Loucy (cell line): Measurements from ENCODE around the gene MACROD2.
A peak's percentile ranks its signal among the peaks of the same experiment; 100 is the strongest.

Experiments used
- H2AFZ ChIP-seq: fragments of 200-600 bp; sonication (generic); 2 replicates; pipeline ENCODE4 v1.6.0; 2016; ENCODE audit warnings: antibody characterized with exemption, mild to moderate bottlenecking, low read length, moderate library complexity
- H3F3A ChIP-seq: fragments of 200-600 bp; 2 replicates; pipeline ENCODE4 v1.6.0; 2016; ENCODE audit warnings: antibody characterized with exemption, low read depth, mild to moderate bottlenecking
- H3K27me3 ChIP-seq: fragments of 200-600 bp; sonication (generic); 2 replicates; pipeline ENCODE4 v1.6.1; 2014; ENCODE audit warnings: low read length, mild to moderate bottlenecking; ENCODE audit not compliant: insufficient read depth, poor library complexity, severe bottlenecking
- H3K36me3 ChIP-seq: fragments of 200-600 bp; sonication (generic); 2 replicates; pipeline ENCODE4 v1.6.1; 2016; ENCODE audit warnings: low read length; ENCODE audit not compliant: insufficient read depth
- H3K4me1 ChIP-seq: fragments of 200-600 bp; sonication (generic); 2 replicates; pipeline ENCODE4 v1.5.1; 2014; ENCODE audit warnings: low read length, mild to moderate bottlenecking; ENCODE audit not compliant: insufficient read depth, poor library complexity, severe bottlenecking
- H3K4me2 ChIP-seq: fragments of 200-600 bp; sonication (generic); 2 replicates; pipeline ENCODE4 v1.6.0; 2014; ENCODE audit warnings: antibody characterized with exemption, low read length, low read depth, mild to moderate bottlenecking; ENCODE audit not compliant: poor library complexity, severe bottlenecking
- H3K4me3 ChIP-seq: fragments of 200-600 bp; sonication (generic); 2 replicates; pipeline ENCODE4 v1.5.1; 2014; ENCODE audit warnings: low read length, mild to moderate bottlenecking, mixed read lengths; ENCODE audit not compliant: poor library complexity, severe bottlenecking
- H3K79me2 ChIP-seq: fragments of 200-600 bp; sonication (generic); 2 replicates; pipeline ENCODE4 v1.6.1; 2014; ENCODE audit warnings: low read length; ENCODE audit not compliant: insufficient read depth
- H3K9ac ChIP-seq: fragments of 200-600 bp; sonication (generic); 2 replicates; pipeline ENCODE4 v1.6.0; 2014; ENCODE audit warnings: mild to moderate bottlenecking, low read depth, low read length, moderate library complexity; ENCODE audit not compliant: poor library complexity, severe bottlenecking
- H3K9me2 ChIP-seq: fragments of 200-600 bp; sonication (generic); replicated peaks from 2 replicates; pipeline ENCODE4 v1.6.1; 2016; ENCODE audit warnings: low read depth, low read length, mixed read lengths
- H3K9me3 ChIP-seq: fragments of 200-600 bp; sonication (generic); 2 replicates; pipeline ENCODE4 v1.6.1; 2014; ENCODE audit warnings: mild to moderate bottlenecking, antibody characterized with exemption, low read length, low read depth; ENCODE audit not compliant: insufficient read depth
- H4K20me1 ChIP-seq: fragments of 200-600 bp; sonication (generic); 2 replicates; pipeline ENCODE4 v1.6.0; 2014; ENCODE audit warnings: antibody characterized with exemption, low read length, mild to moderate bottlenecking; ENCODE audit not compliant: insufficient read depth, poor library complexity, severe bottlenecking
- EZH2phosphoT487 ChIP-seq: fragments of 200-600 bp; IDR thresholded peaks from 2 replicates; pipeline ENCODE4 v1.6.1; 2018; ENCODE audit warnings: antibody characterized with exemption, mild to moderate bottlenecking, moderate library complexity, borderline replicate concordance
- TF ChIP-seq, protein P1 (sequence below): fragments of 200-600 bp; sonication (generic); conservative IDR thresholded peaks from 2 replicates; pipeline ENCODE4 v1.5.1; 2014; ENCODE audit warnings: mild to moderate bottlenecking, antibody characterized with exemption, low read length

Gene MACROD2

DNA sequence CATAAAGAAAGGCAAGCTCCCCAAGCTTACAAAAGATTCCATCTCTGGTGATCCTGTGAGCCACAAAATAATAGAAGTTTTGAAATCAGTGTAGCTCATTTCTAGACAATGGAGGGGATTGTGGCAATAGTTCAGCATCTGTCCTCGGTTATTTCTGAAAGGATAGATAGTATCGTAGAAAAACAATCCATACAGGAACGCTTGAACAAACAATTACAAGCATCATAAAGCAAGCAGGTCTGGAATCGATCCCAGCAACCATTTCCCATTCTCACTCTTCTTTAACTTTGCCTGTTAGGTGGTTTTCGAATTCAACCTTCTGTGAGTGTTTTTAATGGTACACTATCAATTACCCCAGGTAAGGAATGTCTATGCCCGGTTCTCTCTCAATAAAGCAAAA lies 1646.8 kb downstream of the MACROD2 start:
- Histone ChIP-seq H3K36me3 (no peaks in the 10 kb centered on the region), H3F3A (no peaks in the 10 kb centered on the region), H3K79me2 (no peaks in the 10 kb centered on the region), H3K9ac (no peak overlapping the region), H3K27me3 (no peaks in the 10 kb centered on the region), H3K4me1 (no peaks in the 10 kb centered on the region), H2AFZ (no peak overlapping the region), H3K4me2 (no peak overlapping the region), H3K4me3 (no peak overlapping the region), H3K9me3 (peaks cover 4% of the 10 kb centered on the region; the same call in 1 of the 2 replicates), H4K20me1 (no peaks in the 10 kb centered on the region), H3K9me2 (no peaks in the 10 kb centered on the region)
- TF ChIP-seq, protein P1, sequence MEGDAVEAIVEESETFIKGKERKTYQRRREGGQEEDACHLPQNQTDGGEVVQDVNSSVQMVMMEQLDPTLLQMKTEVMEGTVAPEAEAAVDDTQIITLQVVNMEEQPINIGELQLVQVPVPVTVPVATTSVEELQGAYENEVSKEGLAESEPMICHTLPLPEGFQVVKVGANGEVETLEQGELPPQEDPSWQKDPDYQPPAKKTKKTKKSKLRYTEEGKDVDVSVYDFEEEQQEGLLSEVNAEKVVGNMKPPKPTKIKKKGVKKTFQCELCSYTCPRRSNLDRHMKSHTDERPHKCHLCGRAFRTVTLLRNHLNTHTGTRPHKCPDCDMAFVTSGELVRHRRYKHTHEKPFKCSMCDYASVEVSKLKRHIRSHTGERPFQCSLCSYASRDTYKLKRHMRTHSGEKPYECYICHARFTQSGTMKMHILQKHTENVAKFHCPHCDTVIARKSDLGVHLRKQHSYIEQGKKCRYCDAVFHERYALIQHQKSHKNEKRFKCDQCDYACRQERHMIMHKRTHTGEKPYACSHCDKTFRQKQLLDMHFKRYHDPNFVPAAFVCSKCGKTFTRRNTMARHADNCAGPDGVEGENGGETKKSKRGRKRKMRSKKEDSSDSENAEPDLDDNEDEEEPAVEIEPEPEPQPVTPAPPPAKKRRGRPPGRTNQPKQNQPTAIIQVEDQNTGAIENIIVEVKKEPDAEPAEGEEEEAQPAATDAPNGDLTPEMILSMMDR, result no peak

DNA sequence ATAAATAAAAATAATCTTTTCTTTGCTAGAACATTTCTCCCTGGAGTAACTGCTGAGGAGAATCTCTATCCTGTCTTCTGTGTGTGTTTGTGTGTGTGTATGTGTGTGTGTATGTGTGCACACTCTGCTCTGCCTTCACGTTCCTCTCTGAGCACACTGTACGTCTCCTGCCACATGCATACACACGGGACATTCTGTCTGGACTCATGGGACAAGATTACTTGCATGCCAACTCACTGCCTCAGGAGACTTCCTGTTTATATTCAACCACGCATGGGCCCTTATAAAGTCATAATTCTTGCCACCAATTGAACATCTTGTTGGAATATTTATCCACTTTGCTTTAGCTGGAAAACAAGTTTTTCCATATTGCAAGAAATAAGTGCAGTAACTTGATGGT lies 1647.4 kb downstream of the MACROD2 start:
- Histone ChIP-seq H3K4me1 (no peaks in the 10 kb centered on the region), H4K20me1 (no peaks in the 10 kb centered on the region), H3K4me2 (no peak overlapping the region), H3K79me2 (no peaks in the 10 kb centered on the region), H3K9ac (no peak overlapping the region), H3F3A (no peaks in the 10 kb centered on the region), H3K27me3 (no peaks in the 10 kb centered on the region), H2AFZ (no peak overlapping the region), H3K4me3 (no peak overlapping the region), H3K36me3 (no peaks in the 10 kb centered on the region), H3K9me2 (no peaks in the 10 kb centered on the region), H3K9me3 (0 out of 2 replicates have a peak, but pooled peaks cover 4% of the 10 kb centered on the region)
- TF ChIP-seq EZH2phosphoT487, result no peak
- TF ChIP-seq, protein P1, result no peak

DNA sequence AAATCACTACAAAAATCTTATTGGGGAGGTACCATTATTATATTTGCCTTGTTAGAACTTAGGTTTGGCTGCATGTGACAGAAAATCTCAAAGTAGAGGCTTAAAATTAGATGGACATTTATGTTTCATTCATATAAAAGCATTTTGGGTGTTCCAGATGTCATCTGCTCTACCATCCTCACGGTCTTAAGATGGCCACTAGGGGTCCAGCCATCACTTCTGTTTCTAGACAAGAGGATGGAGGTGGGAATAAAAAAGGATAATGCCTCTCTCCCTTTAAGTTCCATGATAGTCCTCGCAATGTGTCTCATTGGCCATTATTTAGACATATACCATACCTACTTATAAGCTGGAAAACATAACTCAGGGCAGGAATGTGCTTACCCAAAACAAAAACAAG lies 1648.4 kb downstream of the MACROD2 start:
- no peak overlapping the region for H2AFZ ChIP-seq
- no peaks in the 10 kb centered on the region for H4K20me1 ChIP-seq
- no peak overlapping the region for H3K4me3 ChIP-seq
- H3K9ac ChIP-seq, result no peak overlapping the region
- H3K4me1 ChIP-seq, result no peaks in the 10 kb centered on the region
- no peak for TF ChIP-seq EZH2phosphoT487
- TF ChIP-seq, protein P1, result peak; percentile 26
- 0 out of 2 replicates have a peak, but pooled peaks cover 4% of the 10 kb centered on the region for H3K9me3 ChIP-seq
- no peaks in the 10 kb centered on the region for H3K36me3 ChIP-seq
- H3K79me2 ChIP-seq, result no peaks in the 10 kb centered on the region
- no peaks in the 10 kb centered on the region for H3K27me3 ChIP-seq
- no peaks in the 10 kb centered on the region for H3K9me2 ChIP-seq
- no peaks in the 10 kb centered on the region for H3F3A ChIP-seq
- H3K4me2 ChIP-seq, result no peak overlapping the region
